ENCODE data around the gene MAN1C1. TPM values are rescaled to one million over a fixed set of nuclear protein-coding genes. Genes with fewer than 3 reads are reported as not detected.

MAN1C1 gene
- total RNA-seq, 1 experiment from 2014 or later, result 1.5 TPM

- no TSS peak for BruUV-seq (replicated peaks)
- CTCF ChIA-PET, result interaction anchor here (0.6 kb wide), 3 partner anchors 78 to 195 kb away, joined by 3 to 6 read pairs (median 4); partner anchors contain the start of gene PAFAH2
Measured at GRCh38 chr1:25816112-25816718, 199.6 kb downstream of the MAN1C1 start.

More at GRCh38 chr1:25816112-25816718, 199.6 kb downstream of the MAN1C1 start:
- in situ Hi-C loops (cut with HindIII; ENCODE audit: low pct_unique_long_range_greater_than_20kb, low sequenced_read_pairs) (no loop called here), intact Hi-C loops (cut with micrococcal nuclease; ENCODE audit: unreplicated experiment) (no loop called here)
- H3K4me3 ChIP-seq (ENCODE audit: low read depth in 2 of 2, low read length in 2 of 2), result no peak overlapping the region
- no peak for TF ChIP-seq TCF7L2 (IDR thresholded peaks at IDR 0.05; ENCODE audit: low read depth, low read length)
- TF ChIP-seq SIN3A (IDR thresholded peaks at IDR 0.05; ENCODE audit: borderline replicate concordance, insufficient read depth, low read depth, low read length), result no peak
- TF ChIP-seq POLR2AphosphoS5 (IDR thresholded peaks at IDR 0.05; ENCODE audit: low read depth, low read length), result no peak
- TF ChIP-seq CTCF (IDR thresholded peaks at IDR 0.05), result no peak
- TF ChIP-seq REST (IDR thresholded peaks at IDR 0.05; ENCODE audit: insufficient read depth in 1 of 2, low read depth in 2 of 2, low read length in 1 of 2), result no peak
- no peaks in the 10 kb centered on the region for H3K27me3 ChIP-seq (ENCODE audit: control insufficient read depth, insufficient read depth, low read length)
- no peaks in the 10 kb centered on the region; the same call in 1 of the 2 replicates for H3K36me3 ChIP-seq (ENCODE audit: control insufficient read depth, insufficient read depth, low read length)
- POLR2A ChIA-PET, result interaction anchor here (0.5 kb wide), 1 partner anchor 500 kb away, joined by 6 read pairs; no protein-coding TSS in a partner anchor
- no peak overlapping the region for H3K27ac ChIP-seq (ENCODE audit: low read length)
- peaks cover 17% of the 10 kb centered on the region for H3K4me1 ChIP-seq (ENCODE audit: control insufficient read depth, insufficient read depth, low read length)
- ATAC-seq, result no peak
- H3K9me3 ChIP-seq (ENCODE audit: control insufficient read depth, insufficient read depth, low read depth, low read length), result no peaks in the 10 kb centered on the region
- DNase-seq (ENCODE audit: low read depth, low spot score), result no peak
